ENCODE measurements around the gene VIPR2.

The VIPR2 gene

DNA sequence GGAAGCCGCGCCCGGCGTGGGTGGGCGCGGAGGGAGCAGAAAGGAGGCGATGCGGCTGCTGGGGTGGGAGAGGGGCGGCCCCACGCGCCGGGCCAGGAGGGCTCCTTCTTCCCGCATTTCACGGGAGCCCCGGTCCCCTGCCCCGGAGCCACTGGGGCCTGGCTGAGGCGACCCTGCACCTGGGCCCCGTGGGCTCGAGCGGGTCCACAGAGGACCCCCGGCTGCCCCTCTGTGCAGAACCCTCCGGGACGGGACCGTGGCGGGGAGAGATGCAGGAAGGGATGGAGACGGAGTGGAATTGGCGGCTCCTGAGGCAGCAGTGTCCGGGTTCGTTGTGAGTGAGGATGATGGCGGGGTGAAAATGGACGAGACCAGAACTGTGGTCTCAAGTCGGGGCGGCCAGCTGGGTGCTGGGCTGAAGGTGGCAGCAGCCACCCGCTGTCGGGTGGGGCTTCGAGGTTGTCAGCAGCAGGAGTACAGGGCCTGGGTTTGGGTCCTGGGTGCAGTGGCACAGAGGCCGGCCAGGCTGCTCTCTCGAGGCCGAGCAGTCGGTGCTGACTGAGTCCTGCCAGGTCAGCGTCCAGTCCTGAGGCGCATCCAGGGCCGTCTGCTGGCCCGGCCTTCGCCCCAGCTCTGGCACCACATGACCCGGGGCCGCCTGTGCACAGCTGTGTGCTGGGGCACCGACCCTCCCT, 80.4 kb downstream of the VIPR2 start:
- peak; percentile 42 for DNase-seq

DNA sequence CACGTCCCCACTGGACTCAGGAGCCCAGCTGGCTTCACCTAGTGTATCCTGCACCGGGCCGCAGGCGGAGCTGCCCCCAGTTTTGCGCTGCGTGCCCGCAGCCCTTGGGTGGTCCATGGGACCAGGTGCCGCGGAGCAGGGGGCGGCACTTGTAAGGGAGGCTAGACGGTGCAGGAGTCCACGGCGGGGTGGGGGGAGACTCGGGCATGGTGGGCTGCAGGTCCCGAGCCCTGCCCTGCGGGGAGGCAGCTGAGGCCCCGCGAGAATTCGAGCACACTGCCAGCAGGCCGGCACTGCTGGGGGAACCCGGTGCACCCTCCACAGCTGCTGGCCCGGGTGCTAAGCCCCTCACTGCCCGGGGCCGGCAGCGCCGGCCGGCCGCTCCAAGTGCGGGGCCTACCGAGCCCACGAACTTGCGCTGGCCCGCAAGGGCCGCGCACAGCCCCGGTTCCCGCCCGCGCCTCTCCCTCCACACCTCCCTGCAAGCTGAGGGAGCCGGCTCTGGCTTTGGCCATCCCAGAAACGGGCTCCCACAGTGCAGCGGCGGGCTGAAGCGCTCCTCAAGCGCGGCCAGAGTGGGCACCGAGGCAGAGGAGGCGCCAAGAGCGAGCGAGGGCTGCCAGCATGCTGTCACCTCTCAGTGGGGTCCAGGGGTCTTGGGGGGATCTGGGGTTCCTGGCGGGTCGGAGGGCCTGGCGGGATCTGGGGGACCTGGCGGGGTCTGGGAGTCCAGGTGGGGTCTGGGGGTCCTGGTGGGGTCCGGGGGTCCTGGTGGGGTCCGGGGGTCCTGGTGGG, 81.4 kb downstream of the VIPR2 start:
- DNase-seq = peak; percentile 38

DNA sequence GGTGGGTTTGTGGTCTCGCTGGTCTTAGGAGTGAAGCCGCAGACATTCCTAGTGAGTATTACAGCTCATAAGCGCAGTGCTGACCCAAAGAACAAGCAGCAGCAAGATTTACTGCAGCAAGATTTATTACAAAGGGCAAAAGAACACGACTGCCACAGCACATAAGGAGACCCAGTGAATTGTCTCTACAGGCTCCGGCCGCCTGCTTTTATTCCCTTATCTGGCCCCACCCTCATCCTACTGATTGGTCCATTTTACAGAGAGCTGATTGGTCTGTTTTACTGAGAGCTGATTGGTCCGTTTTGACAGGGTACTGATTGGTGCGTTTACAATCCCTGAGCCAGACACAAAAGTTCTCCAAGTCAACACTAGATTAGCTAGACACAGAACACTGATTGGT, 82.1 kb downstream of the VIPR2 start:
- no peak for DNase-seq

DNA sequence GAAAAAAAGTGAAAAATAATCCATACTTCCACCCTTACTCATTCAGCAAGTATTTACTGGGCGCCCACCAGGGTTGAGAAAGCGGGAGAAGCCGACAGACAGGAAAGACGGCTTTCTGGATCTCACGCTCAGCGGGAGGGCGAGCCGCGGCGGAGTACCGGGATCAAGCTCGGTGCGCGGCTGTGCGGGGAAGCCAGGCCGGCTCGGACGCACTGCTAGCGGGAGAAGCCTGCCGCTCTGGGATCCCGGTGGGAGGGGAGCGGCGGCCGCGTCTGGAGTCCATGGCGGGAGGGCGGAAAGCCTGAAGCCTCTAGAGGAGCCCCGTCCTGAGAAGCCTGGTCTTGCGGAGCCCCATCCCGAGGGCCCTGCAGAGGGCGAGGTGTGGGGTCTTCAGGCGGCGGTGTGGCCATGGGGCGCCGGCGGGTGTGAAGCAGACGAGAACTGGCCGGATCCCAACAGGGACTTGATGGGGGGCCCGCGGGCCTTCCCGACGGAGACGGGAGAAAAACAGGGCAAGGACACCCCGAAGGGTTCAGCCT, 82.9 kb downstream of the VIPR2 start:
- DNase-seq = no peak

DNA sequence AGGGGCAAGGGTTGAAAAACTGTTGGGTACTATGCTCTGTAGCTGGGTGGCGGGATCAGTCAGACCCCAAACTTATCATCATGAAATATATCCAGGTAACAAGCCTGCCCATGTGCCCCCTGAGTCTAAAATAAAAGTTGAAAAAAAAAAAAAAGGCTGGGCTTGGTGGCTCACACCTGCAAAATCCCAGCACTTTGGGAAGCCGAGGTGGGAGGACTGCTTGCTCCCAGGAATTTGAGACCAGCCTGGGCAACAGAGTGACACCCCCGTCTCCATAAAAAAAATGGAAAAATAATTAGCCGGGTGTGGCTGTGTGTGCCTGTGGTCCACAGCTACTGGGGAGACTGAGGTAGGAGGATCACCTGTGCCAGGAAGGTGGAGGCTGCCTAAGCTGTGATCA, 83.5 kb downstream of the VIPR2 start:
- no peak for DNase-seq

DNA sequence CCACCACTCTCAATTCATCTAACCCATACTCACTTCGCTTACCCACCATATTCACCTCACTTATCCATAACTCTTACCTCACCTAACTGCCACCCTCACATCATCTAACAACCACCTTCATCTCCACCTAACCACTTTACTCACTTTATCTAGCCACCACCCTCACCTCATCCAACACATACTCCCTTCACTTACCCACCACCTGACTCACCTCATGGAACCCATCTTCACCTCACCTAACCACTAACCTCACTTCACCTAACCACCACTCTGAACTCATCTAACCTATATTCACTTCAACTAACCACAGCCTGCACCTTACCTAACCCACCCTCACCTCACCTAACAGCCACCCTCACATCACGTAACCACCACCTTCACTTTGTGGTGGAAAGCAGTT, 84.2 kb downstream of the VIPR2 start:
- peak; percentile 40 for DNase-seq

DNA sequence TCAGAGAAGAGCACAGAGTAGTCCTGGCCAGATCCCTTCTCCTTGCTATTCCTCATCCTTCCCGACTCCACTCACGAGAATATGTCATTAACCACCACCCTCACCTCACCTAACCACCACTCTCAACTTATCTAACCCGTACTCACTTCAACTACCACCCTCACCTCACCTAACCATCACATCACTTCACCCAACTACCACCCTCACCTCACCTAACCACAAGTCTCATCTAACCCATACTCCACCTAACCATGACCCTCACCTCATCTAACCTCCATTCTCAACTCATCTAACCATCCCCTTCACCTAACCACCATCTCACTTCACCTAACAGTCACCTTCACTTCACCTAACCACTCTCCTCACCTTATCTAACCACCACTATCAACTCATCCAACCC, 85.0 kb downstream of the VIPR2 start:
- DNase-seq = peak; percentile 28

DNA sequence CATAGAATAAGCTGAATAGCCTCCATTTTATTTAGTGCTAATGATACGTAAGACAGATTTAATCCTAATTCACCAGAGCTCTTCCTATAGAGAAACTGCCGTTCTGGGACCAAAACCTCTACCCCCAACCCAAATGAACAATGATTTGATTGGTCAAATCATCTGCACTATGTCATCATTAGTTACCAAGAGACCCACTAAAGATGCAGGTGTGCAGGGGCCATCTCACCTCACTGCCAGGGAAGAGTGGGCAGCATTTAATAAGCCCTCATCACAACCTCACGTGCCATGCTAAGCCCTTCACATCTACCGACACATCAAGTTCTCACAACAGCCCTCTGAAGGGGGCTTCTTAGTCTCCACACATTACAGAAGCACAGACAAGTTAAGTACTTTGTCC, 87.0 kb downstream of the VIPR2 start:
- no peak for DNase-seq

DNA sequence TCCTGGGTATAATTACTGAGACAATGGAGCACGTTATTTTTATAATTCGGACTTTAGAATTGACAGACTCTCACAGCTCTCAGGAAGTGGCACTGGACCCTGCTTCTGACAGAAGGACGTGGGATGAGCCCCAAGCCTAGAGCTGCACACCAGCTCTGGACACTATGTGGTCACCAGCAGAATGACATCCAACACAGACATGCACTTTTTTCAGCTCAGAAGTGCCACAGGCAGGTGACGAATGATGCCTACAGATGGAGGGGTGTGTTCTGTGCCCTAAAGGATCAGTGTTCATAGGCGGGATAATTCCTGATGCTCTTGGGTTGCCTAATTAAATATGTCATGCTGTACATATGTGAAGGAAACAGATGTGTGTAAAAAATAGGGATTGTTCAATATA, 87.9 kb downstream of the VIPR2 start:
- DNase-seq = no peak

DNA sequence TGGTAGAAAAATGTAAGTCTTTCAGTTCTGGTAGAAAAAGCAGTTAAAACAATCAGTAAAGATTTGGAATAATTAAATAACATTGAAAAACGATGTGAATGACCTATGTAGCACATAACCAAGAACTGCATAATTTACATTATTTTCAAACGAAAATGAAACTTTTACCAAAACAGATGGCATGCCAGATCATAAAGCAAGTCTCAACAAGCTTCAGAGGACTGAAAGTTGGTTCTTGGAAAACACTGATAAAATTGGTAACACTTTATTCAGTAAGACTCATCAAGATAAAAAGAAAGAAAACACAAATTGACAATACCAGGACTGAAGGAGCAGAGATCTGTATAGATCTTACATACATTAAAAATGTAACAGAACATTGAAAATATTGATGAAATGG, 92.8 kb downstream of the VIPR2 start:
- DNase-seq = no peak

DNA sequence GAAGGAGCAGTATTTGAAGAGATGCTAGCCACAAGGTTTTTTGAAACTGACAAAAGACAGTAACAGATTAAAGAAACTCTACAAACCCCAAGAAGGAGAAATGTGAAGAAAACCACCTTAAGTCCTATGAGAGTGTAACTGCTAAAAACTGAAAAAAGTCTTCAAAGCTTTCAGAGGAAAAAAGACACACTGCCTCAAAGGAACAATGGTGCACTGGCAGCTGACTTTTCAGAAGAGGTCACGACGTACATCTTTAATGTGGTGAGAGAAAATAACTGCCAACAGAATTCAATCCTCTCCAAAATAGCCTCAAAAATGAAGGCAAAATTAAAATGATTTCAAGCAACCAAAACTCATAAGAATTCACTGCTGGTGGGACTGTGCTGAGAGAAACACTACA, 94.0 kb downstream of the VIPR2 start:
- no peak for DNase-seq

DNA sequence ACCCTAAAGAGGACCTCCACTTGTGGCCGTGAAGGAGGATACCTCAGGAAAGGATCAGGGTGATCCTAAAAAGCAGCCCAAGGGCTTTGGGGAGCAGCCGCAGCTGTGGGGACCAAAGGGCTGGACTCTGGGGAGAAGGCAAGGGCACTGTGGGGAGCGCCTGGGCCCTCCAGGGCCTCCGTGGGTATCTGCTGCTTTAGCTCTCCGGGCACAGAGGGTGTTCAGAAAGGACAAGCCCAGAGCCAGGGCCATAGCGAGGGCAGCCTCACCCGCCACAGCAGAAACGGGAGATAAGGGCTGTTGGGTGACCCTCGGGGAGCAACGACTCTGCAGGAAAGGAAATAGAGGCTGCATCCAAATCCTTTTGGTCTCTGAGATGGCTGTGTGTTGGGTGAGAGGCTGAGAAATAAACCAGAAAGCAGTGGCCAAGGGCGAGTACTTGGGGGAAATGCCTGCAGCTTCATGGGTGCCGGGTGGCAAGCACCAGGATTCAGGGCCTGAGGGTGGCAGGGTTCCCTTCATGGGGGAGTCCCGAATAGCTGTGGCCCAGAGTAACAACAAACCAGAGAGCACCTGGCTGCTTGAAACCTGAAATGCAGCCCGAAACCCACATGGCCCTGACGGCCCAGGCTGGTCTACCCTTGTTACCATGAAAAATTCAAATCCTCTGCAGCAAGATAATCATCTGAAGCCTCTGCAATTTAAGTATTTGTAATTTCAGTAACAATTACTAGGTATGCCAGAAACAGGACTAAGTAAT, 95.2 kb downstream of the VIPR2 start:
- peak; percentile 33 for DNase-seq

DNA sequence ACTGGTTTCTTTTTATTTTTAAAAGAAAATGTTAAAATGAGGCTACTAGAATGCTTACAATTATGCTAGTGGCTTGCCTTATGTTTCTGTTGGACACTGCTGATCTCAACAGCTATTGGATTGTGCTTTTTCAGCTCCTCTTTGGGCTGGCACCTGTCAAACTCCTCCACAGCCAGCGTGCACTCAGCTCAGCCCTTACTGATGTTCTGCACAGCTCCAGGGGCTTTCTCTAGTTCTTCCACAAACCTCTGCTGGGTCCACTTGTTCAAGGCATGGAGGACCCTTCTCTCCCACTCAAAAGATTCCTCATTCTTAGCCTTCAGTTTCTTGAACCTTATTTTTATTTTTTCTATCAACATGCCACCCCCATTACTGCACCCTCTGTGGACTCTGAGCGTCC, 96.0 kb downstream of the VIPR2 start:
- peak; percentile 28 for DNase-seq

DNA sequence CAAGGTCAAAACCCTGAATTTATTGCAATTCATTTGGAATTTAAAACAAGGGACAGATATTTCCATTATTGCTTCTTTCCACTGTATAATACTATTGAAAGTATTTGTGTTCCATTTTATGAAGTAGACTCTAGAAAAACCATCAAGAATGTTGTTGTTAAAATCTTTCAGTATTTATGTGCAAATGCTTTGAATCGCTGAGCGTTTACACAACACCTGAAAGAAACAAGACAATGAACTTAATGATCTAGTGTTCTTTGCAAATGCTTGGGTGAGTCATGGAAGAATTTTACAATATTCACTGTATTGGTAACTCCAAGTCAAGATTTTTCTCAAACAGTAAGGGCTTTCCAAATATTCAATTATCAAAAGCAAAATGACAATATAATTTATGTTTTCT, 97.1 kb downstream of the VIPR2 start:
- DNase-seq = no peak

DNA sequence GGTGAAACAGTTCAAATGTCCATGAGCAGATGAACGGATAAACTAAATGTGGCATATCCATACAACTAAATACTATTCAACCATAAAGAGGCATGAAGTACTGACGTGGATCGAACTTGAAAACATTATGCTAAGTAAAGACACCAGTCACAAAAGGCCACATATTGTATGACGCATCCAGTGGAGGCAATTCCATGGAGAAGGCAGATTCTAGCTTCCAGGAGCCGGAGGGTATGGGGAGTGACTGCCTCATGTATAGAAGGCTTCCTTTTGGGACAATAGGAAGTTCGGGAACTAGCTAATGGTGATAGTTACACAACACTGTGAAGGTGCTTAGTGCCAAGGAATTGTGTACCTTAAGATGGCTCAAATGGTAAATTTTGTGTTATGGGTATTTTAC, 98.4 kb downstream of the VIPR2 start:
- no peak for DNase-seq

DNA sequence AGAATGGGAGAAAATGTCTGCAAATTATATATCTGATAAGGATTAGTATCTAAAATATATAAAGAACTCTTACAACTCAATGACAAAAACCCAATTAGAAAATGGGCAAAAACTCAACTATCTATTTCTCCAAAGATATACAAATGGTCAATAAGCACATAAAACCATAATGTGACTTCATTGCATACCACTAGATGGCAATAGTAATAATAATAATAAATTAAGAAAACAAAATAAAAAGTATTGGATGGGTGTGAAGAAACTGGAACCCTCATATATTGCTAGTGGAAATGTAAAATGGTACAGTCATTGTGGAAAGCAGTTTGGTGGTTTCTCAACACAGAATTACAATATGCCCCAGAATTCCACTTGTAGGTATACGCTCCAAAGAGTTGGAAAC, 98.8 kb downstream of the VIPR2 start:
- no peak for DNase-seq

DNA sequence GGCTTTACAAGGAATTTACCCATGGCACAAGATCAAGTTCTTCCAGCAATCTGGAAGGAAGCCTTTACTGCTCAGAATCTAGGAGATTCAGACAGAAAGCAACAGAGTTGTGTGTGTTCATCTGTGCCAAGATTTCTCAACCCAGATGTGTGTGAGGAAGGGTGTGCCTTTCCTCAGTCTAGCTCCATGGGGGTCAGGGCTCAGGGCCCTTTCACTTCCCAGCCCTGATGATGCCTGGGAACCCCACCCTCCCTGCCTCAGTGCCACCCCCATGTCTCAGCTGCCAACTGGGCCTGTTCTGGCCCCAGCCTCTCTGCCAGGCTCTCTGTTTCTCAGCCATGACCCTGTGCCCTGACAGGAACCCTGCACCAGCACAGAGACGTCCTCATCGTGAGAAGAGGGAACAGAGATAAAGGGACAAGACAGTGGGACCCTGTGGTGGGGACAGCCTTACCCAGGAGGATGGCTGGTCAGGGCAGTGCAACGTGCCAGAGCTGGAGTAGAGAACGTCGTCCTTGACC, 102.0 kb downstream of the VIPR2 start:
- DNase-seq = peak; percentile 15

DNA sequence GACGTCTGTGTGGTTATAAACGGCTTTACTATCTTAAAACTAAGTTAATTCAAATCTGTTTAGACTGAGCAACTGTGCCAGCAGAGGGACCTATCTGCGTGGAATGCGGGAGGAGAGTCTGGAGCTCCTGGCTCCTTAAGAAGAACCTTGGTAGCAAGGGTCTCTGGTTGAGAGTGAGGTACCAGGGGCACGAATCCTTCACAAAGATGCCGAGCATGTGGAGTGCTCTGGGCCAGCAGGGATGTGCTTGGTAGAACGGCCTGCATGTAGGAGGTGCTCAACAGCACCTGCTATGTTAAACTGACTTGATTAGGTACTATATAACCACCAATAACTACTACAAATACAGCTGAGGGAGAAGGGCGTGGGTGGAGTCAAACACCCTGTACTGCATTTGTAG, 102.6 kb downstream of the VIPR2 start:
- peak; percentile 30 for DNase-seq

DNA sequence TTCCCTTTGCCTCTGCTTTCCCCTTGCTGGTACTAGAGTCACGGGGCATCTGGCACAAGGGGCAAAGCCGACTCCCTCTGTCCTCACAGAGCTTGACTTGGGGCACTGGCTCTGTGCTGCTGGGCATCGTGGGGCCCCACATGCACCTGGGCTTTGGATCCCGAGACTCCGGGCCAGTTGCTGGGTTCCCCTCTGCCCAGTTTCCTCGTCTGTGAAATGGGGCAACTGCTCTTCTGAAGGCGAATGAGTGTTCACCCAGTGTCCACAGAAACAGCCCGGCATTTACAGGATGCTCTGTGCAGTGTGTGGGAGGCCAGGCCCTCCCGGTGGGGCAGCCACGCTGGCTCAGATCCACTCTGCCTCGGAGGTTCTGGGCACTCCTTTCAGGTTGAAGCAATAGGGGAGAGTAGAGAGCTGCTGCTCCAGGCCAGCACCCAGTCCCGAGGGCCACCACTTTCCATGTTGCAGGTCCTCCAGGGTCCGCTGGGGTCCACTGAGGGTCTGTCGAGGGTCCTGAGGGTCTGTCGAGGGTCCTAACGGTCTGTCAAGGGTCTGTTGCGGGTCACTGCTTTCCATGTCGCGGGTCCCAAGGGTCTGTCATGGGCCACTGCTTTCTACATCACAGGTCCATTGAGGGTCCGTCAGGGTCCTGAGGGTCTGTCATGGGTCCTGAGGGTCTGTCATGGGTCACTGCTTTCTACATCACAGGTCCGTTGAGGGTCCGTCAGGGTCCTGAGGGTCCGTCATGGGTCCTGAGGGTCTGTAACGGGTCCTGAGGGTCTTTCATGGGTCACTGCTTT, 103.6 kb downstream of the VIPR2 start:
- DNase-seq = peak; percentile 33

DNA sequence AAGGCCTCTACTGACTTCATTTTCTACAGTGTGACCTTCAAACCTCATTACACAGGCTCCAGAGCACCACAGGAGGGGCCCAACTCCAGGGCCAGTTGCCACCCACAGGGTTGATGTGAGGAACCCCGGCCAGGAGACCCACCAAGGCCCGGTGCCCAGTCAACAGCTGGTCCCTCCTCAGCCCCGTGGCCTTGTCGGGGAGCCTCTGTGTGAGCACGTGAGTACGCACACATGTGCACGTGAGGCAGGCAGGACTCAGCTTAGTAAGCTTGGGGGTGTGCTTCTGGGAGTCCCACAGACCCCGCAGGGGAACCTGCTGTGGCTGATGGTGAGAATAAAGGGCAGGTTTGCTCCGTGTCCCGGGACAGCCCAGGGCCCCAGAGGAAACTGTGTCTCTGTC, 104.5 kb downstream of the VIPR2 start:
- DNase-seq = peak; percentile 42

DNA sequence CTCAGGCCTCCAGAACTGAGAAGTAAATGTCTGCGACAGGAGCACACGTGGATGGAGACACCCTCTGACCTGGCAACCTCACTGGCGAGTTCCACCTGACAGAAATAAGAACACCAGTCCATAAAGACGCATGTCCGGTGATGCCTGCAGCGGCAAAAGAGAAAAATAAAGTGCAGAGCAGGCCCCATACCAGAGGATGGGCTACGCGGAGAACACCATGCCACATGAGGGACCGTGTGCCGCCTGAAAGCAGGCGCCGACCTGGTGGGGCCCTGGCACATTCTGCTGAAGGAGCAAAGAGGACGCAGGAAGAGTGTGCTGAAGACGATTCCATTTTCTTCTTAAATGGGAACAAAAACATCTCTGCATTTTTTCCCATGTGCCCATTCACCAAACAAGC, 105.0 kb downstream of the VIPR2 start:
- peak; percentile 30 for DNase-seq

DNA sequence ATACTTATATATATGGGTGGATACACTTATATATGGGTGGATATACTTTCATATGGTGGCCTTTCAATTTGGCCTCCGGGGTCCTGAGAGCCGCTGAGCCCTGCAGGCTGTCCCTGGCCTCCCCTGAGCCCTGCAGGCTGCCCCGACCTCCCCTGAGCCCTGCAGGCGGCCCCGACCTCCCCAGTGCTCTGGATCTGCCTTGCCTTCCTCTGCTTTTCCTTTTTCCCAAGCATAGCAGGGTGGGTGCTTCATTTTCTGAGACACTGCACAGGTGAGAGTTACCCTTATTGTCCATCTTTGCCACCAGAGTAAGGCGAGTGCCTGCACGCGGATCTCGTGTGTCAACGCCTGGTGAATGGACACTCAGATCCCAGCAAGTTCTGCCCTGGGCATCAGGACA, 106.6 kb downstream of the VIPR2 start:
- DNase-seq = peak; percentile 44

All from activated CD8-positive, alpha-beta memory T cell treated with anti-CD3 and anti-CD28 coated beads for 24 hours (primary cell).